GM19372 (cell line): ENCODE results near the gene AGRN.
"Not testable (repeated sequence)": the region's sequence is repeated elsewhere in the genome, so short reads cannot be mapped to it uniquely, and the experiment has no call there.

Source experiments
- ATAC-seq: cut with Tn5 transposase; IDR thresholded peaks from one replicate; pipeline ENCODE4 v1.9.1; 2021; ENCODE audit warnings: mild to moderate bottlenecking, low read depth, moderate library complexity; ENCODE audit not compliant: unreplicated experiment

The AGRN gene

GRCh38 chr1:1074631-1075147 lies 54.8 kb downstream of the AGRN start:
- no peak for ATAC-seq

DNA sequence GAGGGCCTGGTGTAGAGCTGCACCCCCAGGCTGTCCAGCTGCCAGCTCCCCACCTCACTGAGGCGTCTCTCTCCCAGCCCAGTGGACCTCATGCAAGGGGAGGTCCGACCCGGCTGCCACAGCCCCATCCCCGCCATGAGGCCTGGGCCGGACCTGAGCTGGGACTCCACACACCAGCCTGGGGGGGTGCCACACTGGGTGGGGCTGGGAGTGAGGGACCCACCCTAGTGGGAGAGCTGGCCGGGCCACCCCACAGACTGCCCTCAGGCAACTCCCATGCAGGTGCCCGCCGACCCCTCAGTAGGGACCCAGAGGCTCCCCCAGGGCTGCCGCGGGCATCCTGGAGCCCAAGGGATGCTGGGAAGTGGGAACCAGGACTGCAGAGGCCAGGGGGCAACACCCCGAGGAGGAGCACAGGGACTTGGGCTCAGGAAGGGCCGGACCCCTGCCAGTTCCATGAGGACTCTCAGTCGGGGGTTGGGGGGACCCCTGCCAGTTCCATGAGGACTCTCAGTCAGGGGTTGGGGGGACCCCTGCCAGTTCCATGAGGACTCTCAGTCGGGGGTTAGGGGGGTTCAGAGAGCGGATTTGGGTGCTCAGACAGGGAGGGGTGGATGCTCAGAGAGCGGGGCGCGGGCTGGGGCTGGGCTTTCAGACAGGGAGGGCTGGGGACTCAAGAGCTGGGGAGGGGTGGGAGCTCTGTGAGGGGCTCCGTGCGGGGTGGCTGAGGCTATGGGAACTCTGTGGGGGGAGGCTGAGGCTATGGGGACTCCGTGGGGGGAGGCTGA lies 55.4 kb downstream of the AGRN start:
- no peak for ATAC-seq

DNA sequence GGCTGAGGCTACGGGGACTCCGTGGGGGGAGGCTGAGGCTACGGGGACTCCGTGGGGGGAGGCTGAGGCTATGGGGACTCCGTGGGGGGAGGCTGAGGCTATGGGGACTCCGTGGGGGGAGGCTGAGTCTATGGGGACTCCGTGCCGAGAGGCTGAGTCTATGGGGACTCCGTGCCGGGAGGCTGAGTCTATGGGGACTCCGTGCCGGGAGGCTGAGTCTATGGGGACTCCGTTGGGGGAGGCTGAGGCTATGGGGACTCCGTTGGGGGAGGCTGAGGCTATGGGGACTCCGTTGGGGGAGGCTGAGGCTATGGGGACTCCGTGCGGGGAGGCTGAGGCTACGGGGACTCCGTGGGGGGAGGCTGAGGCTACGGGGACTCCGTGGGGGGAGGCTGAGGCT lies 57.5 kb downstream of the AGRN start:
- ATAC-seq, result not testable (repeated sequence)

DNA sequence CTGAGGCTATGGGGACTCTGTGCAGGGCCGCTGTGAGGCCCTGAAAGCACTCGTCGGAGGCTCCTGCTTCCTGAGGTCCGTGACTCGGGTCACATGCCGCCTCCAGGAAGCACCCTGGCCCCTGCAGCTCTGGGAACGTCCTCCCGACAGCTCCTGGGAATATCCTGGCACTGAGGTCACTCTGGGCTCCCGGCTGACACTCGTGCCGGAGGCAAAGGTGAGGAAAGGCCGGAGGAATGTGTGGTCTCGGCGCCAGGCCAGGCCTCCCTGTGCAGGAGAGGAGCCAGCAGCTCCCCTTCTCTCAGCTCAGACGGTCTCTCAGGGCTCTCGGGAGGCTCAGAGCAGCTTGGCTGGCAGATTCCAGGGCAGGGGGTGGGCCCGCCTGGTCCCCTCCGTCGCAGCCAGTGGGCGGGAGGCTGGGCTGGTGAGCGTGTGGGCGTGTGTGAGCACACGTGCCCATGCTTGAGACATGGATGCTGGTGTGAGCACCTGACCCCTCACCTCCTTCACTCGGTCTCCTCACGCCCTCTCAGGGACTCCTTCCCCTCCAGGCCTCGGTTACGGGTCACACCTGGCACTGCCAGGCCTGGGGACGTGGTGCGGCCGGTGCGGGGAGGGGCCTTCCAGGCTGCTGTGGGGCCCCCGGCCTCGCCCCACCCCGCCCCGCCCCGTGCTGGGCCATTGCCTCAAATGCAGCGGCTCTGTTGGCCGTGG lies 59.6 kb downstream of the AGRN start:
- no peak for ATAC-seq

- ATAC-seq, result no peak
These were observed 60.3 kb downstream of the AGRN start for GRCh38 chr1:1080122-1080757.

DNA sequence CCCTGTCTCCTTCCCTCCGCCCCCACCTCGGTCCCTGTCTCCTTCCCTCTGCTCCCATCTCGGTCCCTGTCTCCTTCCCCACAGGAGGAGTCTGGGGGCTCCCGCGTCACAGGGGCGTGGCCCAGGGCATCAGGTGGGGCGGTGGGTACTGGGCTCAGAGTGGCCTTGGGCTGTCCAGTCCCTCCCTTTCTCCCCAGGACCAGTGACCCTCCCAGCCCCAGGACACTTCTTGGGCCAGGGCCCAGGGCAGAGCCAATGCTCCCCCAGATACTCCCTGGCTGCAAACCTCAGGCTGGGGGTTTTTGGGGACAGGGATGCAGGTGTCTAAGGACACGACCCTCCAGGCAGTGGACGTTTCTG lies 61.0 kb downstream of the AGRN start:
- ATAC-seq, result no peak

DNA sequence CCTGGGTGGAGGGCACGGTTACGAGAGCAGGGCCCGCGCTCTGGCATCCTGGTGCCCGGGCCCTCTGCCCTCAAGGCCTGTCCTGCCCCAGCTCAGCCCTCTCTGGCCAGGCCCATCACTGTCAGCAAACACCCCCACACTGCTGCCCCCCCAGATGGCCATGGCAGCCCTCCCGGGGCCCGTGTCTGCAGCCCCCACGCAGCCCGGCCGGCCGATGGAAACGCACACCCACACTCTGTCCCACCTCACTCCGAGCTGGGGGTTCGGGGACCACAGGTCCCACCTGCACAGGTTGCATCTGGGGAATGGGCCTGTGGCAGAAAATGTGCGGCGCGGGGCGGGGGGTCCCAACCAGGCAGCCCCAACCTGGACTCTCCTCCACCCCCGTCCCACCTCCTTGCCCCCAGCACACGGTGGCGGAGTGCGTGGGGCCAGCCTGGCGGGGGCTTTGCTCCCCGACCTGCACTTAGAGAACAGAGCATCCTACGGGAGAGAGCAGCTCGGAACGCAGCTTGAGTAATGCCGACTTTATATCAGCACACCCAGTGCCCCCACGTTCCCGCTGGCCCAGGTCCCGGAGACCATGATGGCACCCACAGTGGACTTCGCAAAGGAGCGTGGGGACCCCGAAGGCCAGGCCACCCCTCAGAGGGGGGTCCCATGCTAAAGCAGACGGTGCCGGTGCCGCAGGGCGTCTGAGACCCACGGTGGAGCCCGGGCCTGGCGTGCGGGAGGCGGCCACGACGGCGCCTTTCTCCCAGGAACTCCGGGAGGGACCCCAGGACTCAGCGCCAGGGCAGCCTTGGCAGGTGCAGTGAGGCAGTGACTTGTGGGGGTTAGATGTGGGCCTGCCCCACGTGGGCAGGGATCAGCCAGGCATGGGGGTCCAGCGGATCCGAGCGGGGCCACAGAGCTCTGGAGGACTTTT lies 61.7 kb downstream of the AGRN start:
- no peak for ATAC-seq

DNA sequence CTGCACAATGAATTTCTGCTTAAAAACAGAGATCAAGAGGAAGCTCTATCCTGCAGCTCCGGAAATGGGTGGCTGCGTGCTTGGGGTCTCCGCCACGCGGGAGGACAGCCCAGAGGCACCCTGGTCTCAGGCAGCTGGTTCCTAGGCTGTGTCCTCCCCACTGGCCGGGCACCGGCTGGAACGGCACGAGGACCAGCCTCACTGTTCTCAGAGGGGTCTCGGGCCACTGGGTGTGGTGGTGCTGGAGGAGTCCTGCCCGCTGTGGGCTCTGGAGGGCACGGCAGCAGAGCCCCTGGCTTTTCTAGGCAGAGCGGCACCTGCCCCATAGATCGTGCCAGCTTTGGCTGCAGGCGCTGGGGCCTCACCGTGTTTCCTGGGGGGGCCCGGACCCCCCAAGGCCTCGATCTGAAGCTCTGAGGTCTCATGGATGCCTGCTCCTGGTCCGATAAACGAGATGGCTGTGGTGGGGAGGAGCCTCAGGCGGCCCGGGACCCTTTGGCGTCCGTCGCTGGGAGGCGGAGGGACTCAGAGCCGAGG lies 62.4 kb downstream of the AGRN start:
- no peak for ATAC-seq

DNA sequence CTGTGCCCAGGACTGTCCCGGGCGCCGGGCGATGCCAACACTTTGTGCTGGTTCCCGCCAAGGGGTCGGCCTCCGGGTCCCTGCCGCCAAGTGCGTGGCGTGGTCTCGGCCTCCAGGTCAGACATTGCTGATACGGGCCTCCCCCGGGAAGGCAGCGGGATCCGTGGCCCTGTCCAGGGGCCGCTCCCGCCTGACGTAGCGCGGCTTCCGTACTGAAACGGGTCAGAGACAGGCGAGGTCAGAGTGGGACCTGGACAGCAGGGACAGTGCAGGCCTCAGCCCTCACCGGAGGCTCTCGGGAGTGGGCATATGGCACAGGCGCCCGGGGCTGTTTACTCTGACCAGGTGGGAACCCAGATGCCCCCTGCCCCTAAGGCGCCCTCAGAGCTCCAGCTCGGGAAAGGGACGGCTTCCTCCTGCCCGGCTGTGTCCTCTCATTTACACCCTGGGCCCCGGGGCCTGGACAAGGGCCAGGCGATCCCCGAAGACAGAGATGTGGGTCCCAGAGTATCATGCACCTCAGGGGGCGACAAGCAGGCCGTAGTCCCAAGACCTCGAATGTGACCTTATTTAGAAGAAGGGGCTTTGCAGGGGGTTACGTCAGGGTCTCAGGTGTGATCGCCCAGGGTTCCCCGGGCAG lies 63.0 kb downstream of the AGRN start:
- ATAC-seq, result no peak

GRCh38 chr1:1083416-1084371 lies 63.8 kb downstream of the AGRN start:
- ATAC-seq, result no peak

DNA sequence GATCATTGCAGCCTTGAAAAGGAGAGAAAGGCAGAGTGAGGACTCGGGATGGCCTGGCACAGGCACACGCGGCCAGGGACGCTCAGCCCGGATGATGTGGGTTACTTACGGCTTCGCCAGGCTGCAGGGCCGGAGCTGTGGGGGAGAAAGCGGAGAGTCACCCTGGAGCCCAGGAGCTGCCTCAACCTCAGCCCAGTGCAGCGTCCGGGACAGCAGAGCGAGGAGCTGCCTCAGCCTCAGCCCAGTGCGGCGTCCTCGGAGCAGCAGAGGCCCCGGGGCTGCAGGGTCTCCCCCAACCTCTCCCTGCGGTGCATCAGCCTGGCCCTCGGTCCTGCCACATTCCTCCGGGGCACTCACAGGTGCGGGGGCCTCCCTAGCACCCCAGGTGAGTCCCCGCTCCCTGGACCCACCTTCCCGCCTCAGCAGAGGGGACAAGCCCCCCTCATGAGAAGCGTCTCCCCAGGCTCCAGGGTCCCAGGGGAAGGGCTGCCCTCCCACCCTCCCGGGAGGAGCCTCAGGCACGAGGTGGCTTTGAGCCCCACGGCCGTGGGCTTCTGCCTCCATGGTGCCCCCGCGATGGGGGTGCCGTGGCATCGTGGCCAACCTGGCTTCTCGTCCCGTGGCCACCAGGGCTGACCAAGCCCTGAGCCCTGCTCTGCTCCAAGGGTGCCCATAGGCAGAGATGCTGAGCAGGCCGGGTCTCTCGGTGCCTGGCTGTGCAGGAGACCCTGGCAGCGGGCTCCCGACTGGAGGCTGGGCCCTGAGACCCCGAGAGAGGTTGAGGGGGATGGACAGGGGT lies 64.7 kb downstream of the AGRN start:
- no peak for ATAC-seq

- ATAC-seq, result no peak
These were observed 65.4 kb downstream of the AGRN start for GRCh38 chr1:1085171-1085841.

GRCh38 chr1:1085911-1086841 lies 66.3 kb downstream of the AGRN start:
- ATAC-seq, result no peak

GRCh38 chr1:1086911-1087341 lies 67.0 kb downstream of the AGRN start:
- no peak for ATAC-seq

DNA sequence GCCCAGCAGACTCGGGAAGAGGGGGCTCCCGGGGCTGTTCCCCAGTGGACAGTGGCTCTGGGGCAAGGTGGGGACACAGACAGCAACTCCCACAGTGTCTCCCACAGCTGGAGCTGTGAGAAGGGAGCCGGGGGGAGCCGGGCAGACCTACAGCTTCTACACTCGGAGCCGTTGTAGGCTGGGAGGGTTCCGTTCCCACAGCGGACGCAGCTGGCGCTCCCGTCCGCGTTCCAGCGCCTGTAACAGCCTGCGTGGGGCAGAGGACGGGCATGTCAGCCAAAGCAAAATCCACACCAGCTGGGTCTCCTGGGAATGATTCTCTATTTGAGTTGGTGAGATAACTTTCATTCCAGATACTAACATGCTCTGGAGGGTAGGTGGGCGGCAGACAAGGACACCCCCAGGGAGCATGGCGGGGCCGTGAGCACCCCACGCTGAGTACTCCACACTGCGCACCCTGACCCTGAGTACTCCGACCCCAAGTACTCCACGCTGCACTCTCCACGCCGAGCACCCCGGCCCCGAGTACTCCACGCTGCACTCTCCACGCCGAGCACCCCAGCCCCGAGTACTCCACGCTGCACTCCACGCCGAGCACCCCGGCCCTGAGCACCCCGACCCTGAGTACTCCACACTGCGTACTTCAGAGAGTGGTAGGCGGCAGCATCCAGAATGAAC lies 67.6 kb downstream of the AGRN start:
- no peak for ATAC-seq
